HCT116 (cell line): ENCODE data around the gene BEGAIN. TPM values are rescaled to one million over a fixed set of nuclear protein-coding genes. Genes with fewer than 3 reads are reported as not detected.

Experiments used
- ATAC-seq: fragments of 200-7000 bp; cut with Tn5 transposase; 2 replicates; pipeline ENCODE4 v1.9.1; 2020; ENCODE audit warnings: mild to moderate bottlenecking, moderate library complexity
- BruUV-seq: library from RNA; stranded (reverse); fragments of 400-500 nt; replicated peaks from 2 replicates; lab custom pipeline; 2021; lab: Mats Ljungman, UMichigan
- CTCF ChIA-PET: fragments of 300-600 bp; sonication (Branson Sonifier 250); formaldehyde crosslinking; loops from one replicate; lab custom pipeline; 2021; ENCODE audit warnings: antibody characterized with exemption; lab: Charles Lee
- POLR2A ChIA-PET: fragments of 300-600, 350-600 bp; sonication (Branson Sonifier 250); formaldehyde crosslinking; loops from one replicate; lab custom pipeline; 2021; ENCODE audit warnings: antibody characterized with exemption; lab: Charles Lee
- RAD21 ChIA-PET, 2 experiments: fragments of 300-600 bp; sonication (Branson Sonifier 250); formaldehyde crosslinking; loops; one replicate each; lab custom pipeline; 2023; ENCODE audit warnings: low total read pairs in 2 of 2; ENCODE audit not compliant: uncharacterized antibody in 2 of 2, unreplicated experiment in 2 of 2, low non-redundant PET in 1 of 2; lab: Charles Lee
- DNase-seq: peaks from one replicate; pipeline ENCODE4 v3.0.0-alpha.2; 2010; ENCODE audit warnings: low read depth, low spot score
- H2AFZ ChIP-seq: fragments of 200-600 bp; shearing (Covaris generic), sonication (generic); 2 replicates; pipeline ENCODE4 v1.6.1; 2017; ENCODE audit warnings: low read depth, mixed run types, mixed read lengths, antibody characterized with exemption, low read length; ENCODE audit not compliant: poor library complexity, severe bottlenecking
- H3K27ac ChIP-seq: 2 replicates; pipeline ENCODE4 v1.5.1; 2012; ENCODE audit warnings: low read depth, low read length
- H3K27me3 ChIP-seq: fragments of 200-600 bp; sonication (generic); 2 replicates; pipeline ENCODE4 v1.6.1; 2016; ENCODE audit warnings: mixed run types, low read length, mixed read lengths; ENCODE audit not compliant: insufficient read depth
- H3K36me3 ChIP-seq, 2 experiments: fragments of 200-500 bp in 1 of 2; fragments of 200-600 bp in 1 of 2; sonication (Bioruptor generic) in 1 of 2; sonication (generic) in 1 of 2; 2 replicates each; pipeline versions ENCODE4 v1.5.1 to v1.6.1; 2014 to 2016; ENCODE audit warnings: low read length in 2 of 2, inconsistent platforms in 1 of 2, mixed read lengths in 1 of 2, mixed run types in 1 of 2; ENCODE audit not compliant: insufficient read depth in 2 of 2, control insufficient read depth in 1 of 2
- H3K4me1 ChIP-seq, 2 experiments: fragments of 200-600 bp in 1 of 2; sonication (generic) in 1 of 2; 2 replicates each; pipeline versions ENCODE4 v1.5.1 to v1.6.1; 2012 to 2017; ENCODE audit warnings: low read length in 2 of 2, inconsistent platforms in 1 of 2, mild to moderate bottlenecking in 1 of 2, mixed read lengths in 1 of 2, mixed run types in 1 of 2, moderate library complexity in 1 of 2; ENCODE audit not compliant: insufficient read depth in 2 of 2, control insufficient read depth in 1 of 2
- H3K4me2 ChIP-seq: fragments of 200-600 bp; sonication (generic); 2 replicates; pipeline ENCODE4 v1.6.1; 2017; ENCODE audit warnings: mixed run types, low read length, mixed read lengths
- H3K4me3 ChIP-seq, 2 experiments: fragments of 200-600 bp in 1 of 2; sonication (generic) in 1 of 2; replicated peaks in 1 of 2; 2 replicates each; pipeline ENCODE4 v1.5.1; 2011 to 2016; ENCODE audit warnings: low read length in 2 of 2, control low read depth in 1 of 2, low read depth in 1 of 2, mild to moderate bottlenecking in 1 of 2, mixed read lengths in 1 of 2, mixed run types in 1 of 2
- H3K79me2 ChIP-seq: fragments of 200-600 bp; sonication (generic); 2 replicates; pipeline ENCODE4 v1.6.1; 2017; ENCODE audit warnings: mild to moderate bottlenecking, mixed run types, low read length, moderate library complexity, mixed read lengths; ENCODE audit not compliant: insufficient read depth
- H3K9ac ChIP-seq: fragments of 200-600 bp; sonication (generic); 2 replicates; pipeline ENCODE4 v1.6.1; 2016; ENCODE audit warnings: low read length, mixed read lengths
- H3K9me2 ChIP-seq: fragments of 200-600 bp; sonication (generic), shearing (Covaris generic); 2 replicates; pipeline ENCODE4 v1.6.1; 2017; ENCODE audit warnings: mixed run types, mild to moderate bottlenecking, moderate library complexity; ENCODE audit not compliant: insufficient read depth
- H3K9me3 ChIP-seq, 2 experiments: fragments of 200-500 bp in 1 of 2; fragments of 200-600 bp in 1 of 2; sonication (Bioruptor generic) in 1 of 2; sonication (generic) in 1 of 2; 2 replicates each; pipeline ENCODE4 v1.6.1; 2014 to 2017; ENCODE audit warnings: low read length in 2 of 2, mixed read lengths in 2 of 2, inconsistent platforms in 1 of 2, low read depth in 1 of 2, mild to moderate bottlenecking in 1 of 2, mixed run types in 1 of 2, moderate library complexity in 1 of 2; ENCODE audit not compliant: control insufficient read depth in 1 of 2, insufficient read depth in 1 of 2
- H4K20me1 ChIP-seq: fragments of 200-600 bp; sonication (generic), shearing (Covaris generic); 2 replicates; pipeline ENCODE4 v1.6.1; 2017; ENCODE audit warnings: mixed run types, mild to moderate bottlenecking, moderate library complexity; ENCODE audit not compliant: insufficient read depth
- CTCF ChIP-seq, 3 experiments: fragments of 200-600 bp in 1 of 3; sonication (generic) in 1 of 3; IDR thresholded peaks in 2 of 3; conservative IDR thresholded peaks in 1 of 3; 2 replicates each; pipeline ENCODE4 v1.5.1; 2012 to 2017; ENCODE audit warnings: low read depth in 2 of 3, low read length in 2 of 3, antibody characterized with exemption in 1 of 3, borderline replicate concordance in 1 of 3, control low read depth in 1 of 3, mild to moderate bottlenecking in 1 of 3, mixed read lengths in 1 of 3, mixed run types in 1 of 3, moderate library complexity in 1 of 3; ENCODE audit not compliant: insufficient read depth in 1 of 3
- EZH2 ChIP-seq: fragments of 200-600 bp; sonication (generic); IDR thresholded peaks from 2 replicates; pipeline ENCODE4 v1.6.1; 2017; ENCODE audit warnings: antibody characterized with exemption, mixed run types
- EZH2phosphoT487 ChIP-seq: fragments of 200-600 bp; IDR thresholded peaks from 2 replicates; pipeline ENCODE4 v1.6.1; 2018; ENCODE audit warnings: antibody characterized with exemption, borderline replicate concordance
- POLR2A ChIP-seq: IDR thresholded peaks from 2 replicates; pipeline ENCODE4 v1.7.0; 2011; ENCODE audit warnings: borderline replicate concordance; ENCODE audit not compliant: insufficient read depth, insufficient read length; ENCODE audit errors: extremely low read depth
- POLR2AphosphoS5 ChIP-seq: IDR thresholded peaks from 2 replicates; pipeline ENCODE4 v1.6.1; 2011; ENCODE audit warnings: mild to moderate bottlenecking, low read depth, low read length, moderate library complexity
- SIN3A ChIP-seq: IDR thresholded peaks from 2 replicates; pipeline ENCODE4 v1.6.1; 2012; ENCODE audit warnings: low read depth
- SRF ChIP-seq: IDR thresholded peaks from 2 replicates; pipeline ENCODE4 v1.6.1; 2012; ENCODE audit warnings: low read depth
- TCF7L2 ChIP-seq: IDR thresholded peaks from 2 replicates; pipeline ENCODE4 v1.7.0; 2011; ENCODE audit warnings: borderline replicate concordance, inconsistent platforms; ENCODE audit not compliant: insufficient read depth, insufficient read length; ENCODE audit errors: extremely low read depth
- ZBTB33 ChIP-seq: IDR thresholded peaks from 2 replicates; pipeline ENCODE4 v1.6.1; 2011; ENCODE audit warnings: mild to moderate bottlenecking, low read length, moderate library complexity; ENCODE audit not compliant: insufficient replicate concordance; ENCODE audit errors: extremely low read depth
- ZNF274 ChIP-seq: fragments of 200-500 bp; sonication (Bioruptor generic); IDR thresholded peaks from 2 replicates; pipeline ENCODE4 v1.6.1; 2014; ENCODE audit warnings: mild to moderate bottlenecking, low read depth, low read length, inconsistent platforms
- intact Hi-C: fragments of 100-400 bp; cut with micrococcal nuclease; formaldehyde crosslinking; loops from 2 replicates; pipeline ENCODE4 v1.10.0; 2022
- total RNA-seq: library from RNA; stranded (reverse); gene quantifications from one replicate; pipeline ENCODE4 v1.2.1, GENCODE V29; 2021; ENCODE audit not compliant: unreplicated experiment
- TF ChIP-seq, protein P1 (sequence below): IDR thresholded peaks from 2 replicates; pipeline ENCODE4 v1.6.1; 2012; ENCODE audit warnings: low read depth

The BEGAIN gene
- total RNA-seq, 1 experiment from 2014 or later, result 8.5 TPM

DNA sequence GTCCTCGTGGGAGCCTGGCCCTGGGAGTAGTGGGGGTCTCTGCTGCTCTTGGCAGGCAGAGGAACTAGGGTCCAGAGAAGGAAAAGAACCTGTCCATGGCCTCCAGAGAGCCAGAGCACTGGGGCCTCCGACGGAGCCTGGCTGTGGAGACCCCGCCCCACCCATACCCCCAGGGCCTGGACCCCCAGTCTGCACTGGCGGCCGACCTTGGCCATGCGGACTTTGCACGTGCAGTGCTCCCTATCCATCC lies 1.1 kb downstream of the BEGAIN start:
- H3K27me3 ChIP-seq, result no peaks in the 10 kb centered on the region
- no peaks in the 10 kb centered on the region for H3K9me3 ChIP-seq
- H3K9me2 ChIP-seq, result no peaks in the 10 kb centered on the region
- H3K27ac ChIP-seq, result peak overlapping the region; percentile 85
- ATAC-seq, result no peak
- H3K4me1 ChIP-seq, result peaks cover 13 to 28% of the 10 kb centered on the region in 2 experiments; a peak in 3 of 4 replicates
- TF ChIP-seq ZBTB33 (no peak), ZNF274 (no peak), EZH2phosphoT487 (no peak), POLR2AphosphoS5 (no peak), POLR2A (no peak), TCF7L2 (no peak), EZH2 (no peak), CTCF (IDR thresholded peaks at IDR 0.05 in 2 of 3, conservative IDR thresholded peaks at IDR 0.05 in 1 of 3; ENCODE audit: borderline replicate concordance in 1 of 3, insufficient read depth in 1 of 3, low read depth in 2 of 3, low read length in 2 of 3) (no peak), SRF (no peak), SIN3A (no peak)
- TF ChIP-seq, protein P1, sequence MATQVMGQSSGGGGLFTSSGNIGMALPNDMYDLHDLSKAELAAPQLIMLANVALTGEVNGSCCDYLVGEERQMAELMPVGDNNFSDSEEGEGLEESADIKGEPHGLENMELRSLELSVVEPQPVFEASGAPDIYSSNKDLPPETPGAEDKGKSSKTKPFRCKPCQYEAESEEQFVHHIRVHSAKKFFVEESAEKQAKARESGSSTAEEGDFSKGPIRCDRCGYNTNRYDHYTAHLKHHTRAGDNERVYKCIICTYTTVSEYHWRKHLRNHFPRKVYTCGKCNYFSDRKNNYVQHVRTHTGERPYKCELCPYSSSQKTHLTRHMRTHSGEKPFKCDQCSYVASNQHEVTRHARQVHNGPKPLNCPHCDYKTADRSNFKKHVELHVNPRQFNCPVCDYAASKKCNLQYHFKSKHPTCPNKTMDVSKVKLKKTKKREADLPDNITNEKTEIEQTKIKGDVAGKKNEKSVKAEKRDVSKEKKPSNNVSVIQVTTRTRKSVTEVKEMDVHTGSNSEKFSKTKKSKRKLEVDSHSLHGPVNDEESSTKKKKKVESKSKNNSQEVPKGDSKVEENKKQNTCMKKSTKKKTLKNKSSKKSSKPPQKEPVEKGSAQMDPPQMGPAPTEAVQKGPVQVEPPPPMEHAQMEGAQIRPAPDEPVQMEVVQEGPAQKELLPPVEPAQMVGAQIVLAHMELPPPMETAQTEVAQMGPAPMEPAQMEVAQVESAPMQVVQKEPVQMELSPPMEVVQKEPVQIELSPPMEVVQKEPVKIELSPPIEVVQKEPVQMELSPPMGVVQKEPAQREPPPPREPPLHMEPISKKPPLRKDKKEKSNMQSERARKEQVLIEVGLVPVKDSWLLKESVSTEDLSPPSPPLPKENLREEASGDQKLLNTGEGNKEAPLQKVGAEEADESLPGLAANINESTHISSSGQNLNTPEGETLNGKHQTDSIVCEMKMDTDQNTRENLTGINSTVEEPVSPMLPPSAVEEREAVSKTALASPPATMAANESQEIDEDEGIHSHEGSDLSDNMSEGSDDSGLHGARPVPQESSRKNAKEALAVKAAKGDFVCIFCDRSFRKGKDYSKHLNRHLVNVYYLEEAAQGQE, result no peak
- BruUV-seq, result no TSS peak
- H3K79me2 ChIP-seq, result no peaks in the 10 kb centered on the region
- H4K20me1 ChIP-seq, result no peaks in the 10 kb centered on the region
- POLR2A ChIA-PET, result no interaction called here
- peak overlapping the region; percentile 80 for H3K9ac ChIP-seq
- peak overlapping the region; percentile 60 to 74 for H3K4me3 ChIP-seq
- intact Hi-C loops, result no loop called here
- peak overlapping the region; percentile 88 for H3K4me2 ChIP-seq
- no peak overlapping the region for H2AFZ ChIP-seq
- CTCF ChIA-PET, result no interaction called here
- RAD21 ChIA-PET, result no interaction called here
- no peaks in the 10 kb centered on the region for H3K36me3 ChIP-seq
- DNase-seq, result no peak
